Astrocyte (in vitro differentiated cells and primary cell): ENCODE data around the gene IGHMBP2. TPM values are rescaled to one million over a fixed set of nuclear protein-coding genes. Genes with fewer than 3 reads are reported as not detected.

Experiments used
- DNase-seq: peaks from one replicate; pipeline ENCODE4 v3.0.0-alpha.2; 2010; ENCODE audit warnings: low read depth
- FAIRE-seq: peaks from 2 replicates; lab custom pipeline; 2011; peaks lifted over from hg19 to GRCh38; lab: Jason Lieb, UNC
- H2AFZ ChIP-seq: 2 replicates; pipeline ENCODE4 v1.6.0; 2012; ENCODE audit warnings: low read depth, low read length, inconsistent platforms
- H3K27ac ChIP-seq: 2 replicates; pipeline ENCODE4 v1.5.1; 2011; ENCODE audit warnings: low read depth, low read length, inconsistent platforms
- H3K27me3 ChIP-seq: 2 replicates; pipeline ENCODE4 v1.6.0; 2011; ENCODE audit warnings: low read length, inconsistent platforms; ENCODE audit not compliant: insufficient read depth
- H3K36me3 ChIP-seq: 2 replicates; pipeline ENCODE4 v1.5.1; 2011; ENCODE audit warnings: low read length, inconsistent platforms; ENCODE audit not compliant: insufficient read depth
- H3K4me1 ChIP-seq: 2 replicates; pipeline ENCODE4 v1.5.1; 2011; ENCODE audit warnings: low read length, inconsistent platforms; ENCODE audit not compliant: insufficient read depth
- H3K4me2 ChIP-seq: 2 replicates; pipeline ENCODE4 v1.6.0; 2012; ENCODE audit warnings: low read length, inconsistent platforms
- H3K4me3 ChIP-seq: 2 replicates; pipeline ENCODE4 v1.5.1; 2011; ENCODE audit warnings: low read depth, mild to moderate bottlenecking, low read length, inconsistent platforms; ENCODE audit not compliant: insufficient read depth
- H3K79me2 ChIP-seq: 2 replicates; pipeline ENCODE4 v1.6.0; 2012; ENCODE audit warnings: mild to moderate bottlenecking, low read length, inconsistent platforms; ENCODE audit not compliant: insufficient read depth
- H3K9ac ChIP-seq: 2 replicates; pipeline ENCODE4 v1.6.0; 2012; ENCODE audit warnings: mild to moderate bottlenecking, low read length, inconsistent platforms
- H3K9me3 ChIP-seq: 2 replicates; pipeline ENCODE4 v1.5.1; 2012; ENCODE audit warnings: low read depth, mild to moderate bottlenecking, low read length, inconsistent platforms; ENCODE audit not compliant: insufficient read depth
- H4K20me1 ChIP-seq: 2 replicates; pipeline ENCODE4 v1.6.0; 2012; ENCODE audit warnings: low read length, inconsistent platforms; ENCODE audit not compliant: insufficient read depth
- H3K27ac Mint-ChIP-seq: one replicate; pipeline ENCODE4 v1.8.0; 2021; ENCODE audit warnings: mild to moderate bottlenecking, mixed read lengths; ENCODE audit not compliant: unreplicated experiment
- H3K27me3 Mint-ChIP-seq: one replicate; pipeline ENCODE4 v1.8.0; 2021; ENCODE audit warnings: low read depth, mixed read lengths; ENCODE audit not compliant: unreplicated experiment
- H3K36me3 Mint-ChIP-seq: one replicate; pipeline ENCODE4 v1.8.0; 2021; ENCODE audit warnings: low read depth, mixed read lengths; ENCODE audit not compliant: unreplicated experiment
- H3K4me1 Mint-ChIP-seq: one replicate; pipeline ENCODE4 v1.8.0; 2021; ENCODE audit warnings: low read depth, mixed read lengths; ENCODE audit not compliant: unreplicated experiment
- H3K4me3 Mint-ChIP-seq: one replicate; pipeline ENCODE4 v1.8.0; 2021; ENCODE audit warnings: mild to moderate bottlenecking, moderate library complexity, mixed read lengths; ENCODE audit not compliant: unreplicated experiment
- H3K9me3 Mint-ChIP-seq: one replicate; pipeline ENCODE4 v1.8.0; 2021; ENCODE audit warnings: mild to moderate bottlenecking, mixed read lengths; ENCODE audit not compliant: unreplicated experiment
- CTCF ChIP-seq: IDR thresholded peaks from 2 replicates; pipeline ENCODE4 v1.5.1; 2011; ENCODE audit warnings: low read depth, mild to moderate bottlenecking, inconsistent platforms, low read length, moderate library complexity; ENCODE audit not compliant: insufficient read depth
- EZH2 ChIP-seq: IDR thresholded peaks from 2 replicates; pipeline ENCODE4 v1.6.1; 2012; ENCODE audit warnings: mild to moderate bottlenecking, low read length, inconsistent platforms; ENCODE audit not compliant: insufficient read depth
- total RNA-seq: library from RNA; stranded (reverse); gene quantifications from 2 replicates; pipeline ENCODE4 v1.2.1, GENCODE V29; 2021

IGHMBP2 gene
- total RNA-seq, 1 donor from 2014 or later: 14.0 TPM

- no peak for FAIRE-seq
- no peak overlapping the region for H3K4me3 ChIP-seq
- no peaks in the 10 kb centered on the region for H3K4me1 ChIP-seq
- Mint-ChIP-seq H3K4me1 (no peaks in the 10 kb centered on the region), H3K9me3 (peaks cover 32% of the 10 kb centered on the region), H3K27ac (no peak overlapping the region), H3K36me3 (peaks cover 6% of the 10 kb centered on the region), H3K4me3 (no peak overlapping the region), H3K27me3 (peaks cover 46% of the 10 kb centered on the region)
- H3K36me3 ChIP-seq: no peaks in the 10 kb centered on the region
- H3K79me2 ChIP-seq: no peaks in the 10 kb centered on the region
- H3K9ac ChIP-seq: no peak overlapping the region
- no peaks in the 10 kb centered on the region for H4K20me1 ChIP-seq
- peaks cover 14% of the 10 kb centered on the region for H3K27me3 ChIP-seq
- DNase-seq: no peak
- no peak overlapping the region for H3K4me2 ChIP-seq
- TF ChIP-seq CTCF (no peak), EZH2 (no peak)
- H2AFZ ChIP-seq: no peak overlapping the region
- H3K9me3 ChIP-seq: peaks cover 3% of the 10 kb centered on the region
- H3K27ac ChIP-seq: no peak overlapping the region
These were observed 62.5 kb downstream of the IGHMBP2 start for GRCh38 chr11:68965901-68966853.

GRCh38 chr11:68966894-68967780 lies 63.4 kb downstream of the IGHMBP2 start:
- no peaks in the 10 kb centered on the region for H4K20me1 ChIP-seq
- DNase-seq (no peak), FAIRE-seq (no peak)
- H3K79me2 ChIP-seq: no peaks in the 10 kb centered on the region
- no peak overlapping the region for H2AFZ ChIP-seq
- H3K9me3 Mint-ChIP-seq: peaks cover 28% of the 10 kb centered on the region
- H3K36me3 ChIP-seq: no peaks in the 10 kb centered on the region
- H3K4me2 ChIP-seq: no peak overlapping the region
- H3K4me1 ChIP-seq: no peaks in the 10 kb centered on the region
- no peak for TF ChIP-seq EZH2
- TF ChIP-seq CTCF: no peak
- H3K27ac Mint-ChIP-seq: no peak overlapping the region
- H3K9ac ChIP-seq: no peak overlapping the region
- peaks cover 15% of the 10 kb centered on the region for H3K27me3 ChIP-seq
- peaks cover 48% of the 10 kb centered on the region for H3K27me3 Mint-ChIP-seq
- H3K4me1 Mint-ChIP-seq: no peaks in the 10 kb centered on the region
- H3K36me3 Mint-ChIP-seq: peaks cover 4% of the 10 kb centered on the region
- no peak overlapping the region for H3K4me3 Mint-ChIP-seq
- peaks cover 3% of the 10 kb centered on the region for H3K9me3 ChIP-seq
- H3K27ac ChIP-seq: no peak overlapping the region
- H3K4me3 ChIP-seq: no peak overlapping the region
